Esophagus muscularis mucosa (tissue), 4 donors: ENCODE data around the gene FBXO34. TPM values are rescaled to one million over a fixed set of nuclear protein-coding genes. Genes with fewer than 3 reads are reported as not detected.
"Not testable (repeated sequence)": the region's sequence is repeated elsewhere in the genome, so short reads cannot be mapped to it uniquely, and the experiment has no call there.

ENCODE experiments used
- DNase-seq: peaks from one replicate; pipeline ENCODE4 v3.0.0-alpha.2; 2017; ENCODE audit errors: extremely low spot score
- H3K27ac ChIP-seq, 4 donors: fragments of 200-600 bp; sonication (generic); replicated peaks in 1 of 4; 1 replicate in 3 of 4; 2 replicates in 1 of 4; pipeline ENCODE4 v1.5.1; 2016 to 2019; ENCODE audit warnings: mild to moderate bottlenecking in 1 of 4
- H3K27me3 ChIP-seq, 4 donors: fragments of 200-600 bp; sonication (generic); one replicate each; pipeline versions ENCODE4 v1.5.1 to v1.6.0; 2016 to 2019
- H3K36me3 ChIP-seq, 4 donors: fragments of 200-600 bp; sonication (generic); one replicate each; pipeline ENCODE4 v1.5.1; 2016 to 2019
- H3K4me1 ChIP-seq, 4 donors: fragments of 200-600 bp; sonication (generic); one replicate each; pipeline ENCODE4 v1.5.1; 2016 to 2019
- H3K4me3 ChIP-seq, 4 donors: fragments of 200-600 bp; sonication (generic); 1 replicate in 2 of 4; 2 replicates in 2 of 4; pipeline ENCODE4 v1.5.1; 2016 to 2019; ENCODE audit warnings: mild to moderate bottlenecking in 4 of 4, moderate library complexity in 1 of 4
- H3K9me3 ChIP-seq, 4 donors: fragments of 200-600 bp; sonication (generic); 1 replicate in 3 of 4; 2 replicates in 1 of 4; pipeline ENCODE4 v1.5.1; 2016 to 2019
- CTCF ChIP-seq, 3 experiments: fragments of 200-600 bp in 2 of 3; fragments of 450-650 bp in 1 of 3; sonication (generic) in 2 of 3; IDR thresholded peaks; one replicate each; pipeline ENCODE4 v1.5.1; 2017 to 2019; ENCODE audit warnings: antibody characterized with exemption in 3 of 3, mild to moderate bottlenecking in 2 of 3, moderate library complexity in 1 of 3
- EP300 ChIP-seq: sonication (generic); formaldehyde crosslinking; IDR thresholded peaks from one replicate; pipeline ENCODE4 v1.6.1; 2017; ENCODE audit warnings: antibody characterized with exemption
- POLR2A ChIP-seq: fragments of 450-650 bp; IDR thresholded peaks from one replicate; pipeline ENCODE4 v1.6.1; 2017; ENCODE audit warnings: antibody characterized with exemption, moderate library complexity, mild to moderate bottlenecking, low read depth
- POLR2AphosphoS5 ChIP-seq, 2 donors: sonication (generic); formaldehyde crosslinking; IDR thresholded peaks; one replicate each; pipeline ENCODE4 v1.6.1; 2017; ENCODE audit warnings: antibody characterized with exemption in 2 of 2
- WGBS: methylation state at CpG from one replicate; pipeline ENCODE4 v1.1.5; 2018; 5-methylcytosine and 5-hydroxymethylcytosine counted together
- intact Hi-C: fragments of 100-400 bp; cut with DNase I; formaldehyde crosslinking; loops from one replicate; pipeline ENCODE4 v1.15.1; 2023
- total RNA-seq, 4 donors: library from RNA; depleted of rRNA; stranded (reverse); fragments of >200 nt; gene quantifications; one replicate each; pipeline versions ENCODE4 v1.1.0 to v1.2.1, GENCODE V29; 2016

The FBXO34 gene
- total RNA-seq, 4 donors from 2014 or later, result 16.2 to 22.0 (median 20.4) TPM

GRCh38 chr14:55309761-55310365 lies 38.6 kb downstream of the FBXO34 start:
- Histone ChIP-seq H3K36me3 (no peaks in the 10 kb centered on the region), H3K4me1 (peaks cover 22 to 30% (median 26%) of the 10 kb centered on the region in 4 donors), H3K27ac (no peak overlapping the region), H3K4me3 (no peak overlapping the region), H3K9me3 (peaks cover 0 to 9% (median 6%) of the 10 kb centered on the region in 4 donors), H3K27me3 (no peaks in the 10 kb centered on the region)
- no peak for TF ChIP-seq POLR2AphosphoS5 (IDR thresholded peaks at IDR 0.05)
- no peak for TF ChIP-seq EP300
- no peak for TF ChIP-seq POLR2A
- TF ChIP-seq CTCF (IDR thresholded peaks at IDR 0.05), result no peak
- no peak for DNase-seq
- WGBS, result 71% methylated on average over 1 of the region's 1 CpG
- intact Hi-C loops, result no loop called here

GRCh38 chr14:55312379-55313030 lies 41.3 kb downstream of the FBXO34 start:
- H3K27ac ChIP-seq, H3K4me3 ChIP-seq, intact Hi-C loops, H3K27me3 ChIP-seq, DNase-seq, H3K9me3 ChIP-seq: not testable (repeated sequence)
- H3K36me3 ChIP-seq, result peaks cover 0 to 21% (median 9%) of the 10 kb centered on the region in 4 donors
- H3K4me1 ChIP-seq, result peaks cover 12 to 29% (median 17%) of the 10 kb centered on the region in 4 donors
- WGBS, result 94% methylated on average over 5 of the region's 5 CpGs

- peaks cover 0 to 9% (median 6%) of the 10 kb centered on the region in 4 donors for H3K9me3 ChIP-seq
- no peak for TF ChIP-seq CTCF (IDR thresholded peaks at IDR 0.05)
- TF ChIP-seq POLR2AphosphoS5 (IDR thresholded peaks at IDR 0.05), result no peak
- no peak for TF ChIP-seq EP300
- no peak for TF ChIP-seq POLR2A
- H3K27ac ChIP-seq, result no peak overlapping the region
- H3K36me3 ChIP-seq, result peaks cover 0 to 22% (median 10%) of the 10 kb centered on the region in 4 donors
- no peak overlapping the region for H3K4me3 ChIP-seq
- WGBS, result 97% methylated on average over 5 of the region's 5 CpGs
- no peaks in the 10 kb centered on the region for H3K27me3 ChIP-seq
- DNase-seq, result no peak
- peaks cover 12 to 26% (median 14%) of the 10 kb centered on the region in 4 donors for H3K4me1 ChIP-seq
- intact Hi-C loops, result no loop called here
Observed at GRCh38 chr14:55313480-55313879, 42.3 kb downstream of the FBXO34 start.

- Histone ChIP-seq H3K36me3 (peaks cover 0 to 22% (median 10%) of the 10 kb centered on the region in 4 donors), H3K9me3 (peaks cover 0 to 9% (median 6%) of the 10 kb centered on the region in 4 donors), H3K4me3 (no peak overlapping the region), H3K4me1 (peaks cover 9 to 22% (median 10%) of the 10 kb centered on the region in 4 donors), H3K27me3 (no peaks in the 10 kb centered on the region), H3K27ac (no peak overlapping the region)
- intact Hi-C loops, result no loop called here
- DNase-seq, result no peak
- TF ChIP-seq CTCF (IDR thresholded peaks at IDR 0.05), result no peak
- no peak for TF ChIP-seq POLR2AphosphoS5 (IDR thresholded peaks at IDR 0.05)
- TF ChIP-seq EP300, result no peak
- no peak for TF ChIP-seq POLR2A
Observed at GRCh38 chr14:55314449-55314848, 43.2 kb downstream of the FBXO34 start.

GRCh38 chr14:55316564-55316963 lies 45.3 kb downstream of the FBXO34 start:
- Histone ChIP-seq H3K4me1 (peaks cover 0 to 11% (median 0%) of the 10 kb centered on the region in 4 donors), H3K27me3 (no peaks in the 10 kb centered on the region)
- 99% methylated on average over 4 of the region's 4 CpGs for WGBS

More at GRCh38 chr14:55316564-55316963, 45.3 kb downstream of the FBXO34 start:
- Histone ChIP-seq H3K27ac (no peak overlapping the region), H3K4me3 (no peak overlapping the region), H3K36me3 (peaks cover 0 to 27% (median 14%) of the 10 kb centered on the region in 4 donors), H3K9me3 (peaks cover 0 to 9% (median 6%) of the 10 kb centered on the region in 4 donors)
- TF ChIP-seq CTCF (IDR thresholded peaks at IDR 0.05), result no peak
- TF ChIP-seq POLR2AphosphoS5 (IDR thresholded peaks at IDR 0.05), result no peak
- no peak for TF ChIP-seq EP300
- TF ChIP-seq POLR2A, result no peak
- DNase-seq, result no peak
- intact Hi-C loops, result no loop called here
